ENCODE data around the gene YY1.

YY1 gene

DNA sequence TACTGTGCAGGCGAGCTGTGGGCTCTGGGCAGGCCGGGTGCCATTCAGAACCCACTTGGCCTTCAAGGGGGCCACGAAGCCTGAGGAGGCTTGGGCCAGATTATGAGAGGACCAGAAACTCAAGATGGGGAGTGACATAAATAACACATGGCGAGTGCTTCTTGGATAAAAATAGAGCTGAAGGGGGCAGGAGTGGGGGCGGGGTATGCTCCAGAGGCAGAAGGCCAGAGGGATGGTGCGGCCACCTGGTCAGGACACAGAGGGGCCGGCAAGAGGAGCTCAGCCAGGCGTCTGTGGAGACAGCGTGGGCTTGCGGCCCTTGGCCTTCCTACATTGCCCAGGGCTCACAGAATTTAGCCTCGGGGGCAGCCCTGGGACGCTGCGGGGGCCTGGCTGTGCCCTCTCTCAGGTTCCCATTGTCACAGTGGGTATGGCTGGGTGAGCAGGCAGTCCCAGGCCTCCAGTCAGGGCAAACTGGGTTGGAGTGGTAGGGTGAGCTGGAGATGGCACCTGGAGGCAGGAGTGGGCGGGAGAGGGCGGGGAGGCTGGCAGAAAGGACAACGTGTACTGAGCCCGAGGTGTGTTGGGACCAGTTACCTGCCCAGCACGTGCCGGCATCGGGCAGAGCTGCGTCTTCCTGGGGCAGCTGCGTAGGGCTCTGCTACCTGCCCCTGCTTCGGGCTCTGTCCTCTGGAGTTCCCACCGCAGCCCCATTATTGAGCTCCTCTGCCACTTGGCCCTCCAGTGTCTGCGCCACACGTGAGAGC, 74.7 kb downstream of the YY1 start:
- CTCF ChIA-PET: interaction anchor here (0.8 kb wide), 1 partner anchor 73 kb away, joined by 6 read pairs; no protein-coding TSS in a partner anchor
- POLR2A ChIA-PET (ENCODE audit: low non-redundant PET): interaction anchor here (0.5 to 0.6 kb wide), 2 partner anchors 22 to 30 kb away, joined by 5 to 9 read pairs; no protein-coding TSS in a partner anchor
- TF ChIP-seq, protein P1, sequence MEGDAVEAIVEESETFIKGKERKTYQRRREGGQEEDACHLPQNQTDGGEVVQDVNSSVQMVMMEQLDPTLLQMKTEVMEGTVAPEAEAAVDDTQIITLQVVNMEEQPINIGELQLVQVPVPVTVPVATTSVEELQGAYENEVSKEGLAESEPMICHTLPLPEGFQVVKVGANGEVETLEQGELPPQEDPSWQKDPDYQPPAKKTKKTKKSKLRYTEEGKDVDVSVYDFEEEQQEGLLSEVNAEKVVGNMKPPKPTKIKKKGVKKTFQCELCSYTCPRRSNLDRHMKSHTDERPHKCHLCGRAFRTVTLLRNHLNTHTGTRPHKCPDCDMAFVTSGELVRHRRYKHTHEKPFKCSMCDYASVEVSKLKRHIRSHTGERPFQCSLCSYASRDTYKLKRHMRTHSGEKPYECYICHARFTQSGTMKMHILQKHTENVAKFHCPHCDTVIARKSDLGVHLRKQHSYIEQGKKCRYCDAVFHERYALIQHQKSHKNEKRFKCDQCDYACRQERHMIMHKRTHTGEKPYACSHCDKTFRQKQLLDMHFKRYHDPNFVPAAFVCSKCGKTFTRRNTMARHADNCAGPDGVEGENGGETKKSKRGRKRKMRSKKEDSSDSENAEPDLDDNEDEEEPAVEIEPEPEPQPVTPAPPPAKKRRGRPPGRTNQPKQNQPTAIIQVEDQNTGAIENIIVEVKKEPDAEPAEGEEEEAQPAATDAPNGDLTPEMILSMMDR (conservative IDR thresholded peaks at IDR 0.05; ENCODE audit: low read depth): no peak
- no peak for DNase-seq (ENCODE audit: low spot score)
- no peak overlapping the region for H3K27ac ChIP-seq

DNA sequence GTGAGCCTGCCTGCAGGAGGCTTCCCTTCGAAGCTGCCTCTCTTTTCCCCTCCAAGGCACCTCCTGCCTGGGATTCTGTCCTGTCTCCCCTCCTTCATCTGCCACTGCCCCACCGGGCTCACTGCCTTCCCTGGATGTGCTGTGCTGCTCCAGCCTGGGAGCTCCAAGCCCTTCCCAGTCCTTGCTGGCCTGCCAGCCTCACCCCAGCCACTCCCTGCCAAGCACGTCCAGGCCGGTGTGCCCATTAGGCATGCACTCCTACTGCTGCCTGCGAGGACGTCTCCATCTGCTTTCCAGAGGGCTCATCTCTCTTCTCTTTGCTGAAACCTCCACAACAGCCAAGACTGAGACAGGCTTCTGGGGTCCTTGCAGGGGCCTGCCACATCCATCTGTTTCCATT, 75.8 kb downstream of the YY1 start:
- POLR2A ChIA-PET (ENCODE audit: low non-redundant PET): no interaction called here
- peak overlapping the region; percentile 16 for H3K27ac ChIP-seq
- TF ChIP-seq, protein P1 (conservative IDR thresholded peaks at IDR 0.05; ENCODE audit: low read depth): no peak
- DNase-seq (ENCODE audit: low spot score): no peak
- CTCF ChIA-PET: no interaction called here

DNA sequence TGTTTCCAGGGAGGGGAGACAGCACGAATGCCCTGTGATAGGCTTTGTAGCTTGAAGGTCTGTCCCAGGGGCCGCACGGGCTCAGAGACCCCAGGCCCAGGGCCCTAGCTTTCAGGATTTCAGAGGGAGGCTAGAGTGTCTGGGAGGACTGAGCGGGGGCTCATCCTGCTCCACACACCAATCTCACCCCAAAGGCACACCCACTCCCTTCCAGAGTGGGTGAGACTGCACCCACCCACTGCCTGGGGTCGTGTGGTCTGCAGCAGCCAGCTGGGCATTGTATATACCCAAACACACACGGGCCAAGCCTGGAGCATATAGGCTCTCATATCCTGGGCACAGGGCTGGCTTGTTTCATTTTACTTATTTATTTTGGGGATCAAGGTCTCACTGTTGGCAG, 78.4 kb downstream of the YY1 start:
- H3K27ac ChIP-seq: no peak overlapping the region
- no peak for DNase-seq (ENCODE audit: low spot score)
- CTCF ChIA-PET: interaction anchor here (0.7 kb wide), 2 partner anchors 31 to 53 kb away, joined by 3 to 5 read pairs; no protein-coding TSS in a partner anchor
- TF ChIP-seq, protein P1 (conservative IDR thresholded peaks at IDR 0.05; ENCODE audit: low read depth): no peak
- POLR2A ChIA-PET (ENCODE audit: low non-redundant PET): no interaction called here

DNA sequence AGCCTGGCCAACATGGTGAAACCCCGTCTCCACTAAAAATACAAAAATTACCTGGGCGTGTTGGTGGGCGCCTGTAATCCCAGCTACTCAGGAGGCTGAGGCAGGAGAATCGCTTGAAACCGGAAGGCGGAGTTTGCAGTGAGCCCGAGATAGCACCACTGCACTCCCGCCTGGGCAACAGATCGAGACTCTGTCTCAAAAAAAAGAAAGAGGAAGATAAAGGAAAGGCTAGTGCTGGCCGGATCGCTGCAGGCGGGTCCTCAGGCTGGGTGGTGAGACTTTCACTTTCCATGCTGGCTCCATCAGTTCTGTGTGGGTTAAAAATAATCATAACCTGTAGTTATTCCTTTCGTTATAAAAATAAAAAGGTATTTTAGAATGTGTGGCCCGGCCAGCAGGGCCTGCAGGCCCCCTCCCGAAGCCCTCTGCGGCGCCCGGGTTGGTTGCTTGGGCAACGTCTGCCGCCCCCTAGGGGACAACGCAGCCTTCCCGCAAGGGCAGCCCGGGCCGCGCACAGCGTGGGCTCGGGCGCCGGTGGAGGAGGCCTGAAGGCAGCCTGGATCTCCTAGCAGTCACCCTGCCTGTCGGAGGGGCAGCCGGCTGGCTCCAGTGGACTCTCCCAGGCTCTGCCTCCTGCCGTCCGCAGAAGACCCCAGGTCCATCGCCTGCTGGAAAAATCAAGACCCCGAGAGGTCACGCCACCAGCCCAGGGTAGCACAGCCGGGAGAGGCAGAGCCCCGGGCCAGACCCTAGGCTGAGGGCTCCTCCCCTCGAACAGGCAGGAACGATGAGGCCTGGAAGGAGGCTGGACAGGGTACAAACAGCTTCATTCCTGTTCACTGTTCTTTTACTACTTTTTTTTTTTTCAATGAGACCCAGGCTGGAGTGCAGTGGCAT, 79.2 kb downstream of the YY1 start:
- ChIA-PET CTCF (interaction anchor here (0.7 kb wide), 1 partner anchor 54 kb away, joined by 5 read pairs; no protein-coding TSS in a partner anchor), POLR2A (ENCODE audit: low non-redundant PET) (no interaction called here)
- no peak overlapping the region for H3K27ac ChIP-seq
- DNase-seq (ENCODE audit: low spot score): no peak
- TF ChIP-seq, protein P1 (conservative IDR thresholded peaks at IDR 0.05; ENCODE audit: low read depth): peak; percentile 37

DNA sequence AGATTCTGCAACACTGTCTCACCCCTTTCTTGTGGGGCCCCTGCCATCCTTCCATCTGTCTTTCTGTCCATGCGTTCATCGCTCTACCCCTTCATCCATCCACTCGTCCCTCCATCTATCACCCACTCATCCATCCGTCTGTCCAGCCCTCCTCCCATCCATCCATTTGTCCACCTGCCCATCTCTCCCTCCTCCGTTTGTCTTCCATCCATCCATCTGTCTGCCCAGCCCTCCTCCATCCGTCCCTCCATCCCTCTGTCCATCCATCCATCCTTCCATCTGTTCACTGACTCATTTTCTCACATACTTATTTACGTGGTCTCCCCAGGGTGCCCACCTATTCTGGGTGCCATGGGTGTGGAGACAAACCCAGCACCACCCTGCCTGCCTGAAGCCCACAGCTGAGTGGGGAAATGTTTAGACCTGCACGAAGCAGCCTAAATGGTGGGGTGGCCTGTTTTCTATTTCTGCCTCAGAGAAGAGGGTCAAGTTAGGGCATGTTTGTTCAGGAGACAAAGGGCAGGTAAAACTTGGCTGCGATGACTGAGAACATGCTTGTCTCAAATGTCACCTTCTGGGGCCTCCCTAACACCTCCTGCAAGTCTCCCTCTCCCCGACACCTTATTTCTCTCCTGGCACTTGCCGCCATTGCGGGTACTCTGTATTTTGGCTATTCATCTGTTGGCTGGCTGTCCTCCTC, 81.4 kb downstream of the YY1 start:
- H3K27ac ChIP-seq: no peak overlapping the region
- TF ChIP-seq, protein P1 (conservative IDR thresholded peaks at IDR 0.05; ENCODE audit: low read depth): no peak
- no peak for DNase-seq (ENCODE audit: low spot score)
- ChIA-PET POLR2A (ENCODE audit: low non-redundant PET) (no interaction called here), CTCF (no interaction called here)

All from RWPE1 (cell line).